HPDE6-E6E7 (cell line): ENCODE measurements around the gene STXBP3.
A peak's percentile ranks its signal among the peaks of the same experiment; 100 is the strongest.

ENCODE experiments used
- DNase-seq: peaks from one replicate; pipeline ENCODE4 v3.0.0; 2011; ENCODE audit warnings: missing footprints; ENCODE audit errors: extremely low spot score

The STXBP3 gene

GRCh38 chr1:108801101-108801500 is 54.6 kb downstream of the STXBP3 start:
- no peak for DNase-seq

GRCh38 chr1:108803548-108803947 is 57.1 kb downstream of the STXBP3 start:
- no peak for DNase-seq

- no peak for DNase-seq
Measured at GRCh38 chr1:108808438-108808837, 62.0 kb downstream of the STXBP3 start.

- no peak for DNase-seq
Measured at GRCh38 chr1:108811611-108812010, 65.1 kb downstream of the STXBP3 start.

- DNase-seq = no peak
Measured at GRCh38 chr1:108813326-108813725, 66.9 kb downstream of the STXBP3 start.

DNA sequence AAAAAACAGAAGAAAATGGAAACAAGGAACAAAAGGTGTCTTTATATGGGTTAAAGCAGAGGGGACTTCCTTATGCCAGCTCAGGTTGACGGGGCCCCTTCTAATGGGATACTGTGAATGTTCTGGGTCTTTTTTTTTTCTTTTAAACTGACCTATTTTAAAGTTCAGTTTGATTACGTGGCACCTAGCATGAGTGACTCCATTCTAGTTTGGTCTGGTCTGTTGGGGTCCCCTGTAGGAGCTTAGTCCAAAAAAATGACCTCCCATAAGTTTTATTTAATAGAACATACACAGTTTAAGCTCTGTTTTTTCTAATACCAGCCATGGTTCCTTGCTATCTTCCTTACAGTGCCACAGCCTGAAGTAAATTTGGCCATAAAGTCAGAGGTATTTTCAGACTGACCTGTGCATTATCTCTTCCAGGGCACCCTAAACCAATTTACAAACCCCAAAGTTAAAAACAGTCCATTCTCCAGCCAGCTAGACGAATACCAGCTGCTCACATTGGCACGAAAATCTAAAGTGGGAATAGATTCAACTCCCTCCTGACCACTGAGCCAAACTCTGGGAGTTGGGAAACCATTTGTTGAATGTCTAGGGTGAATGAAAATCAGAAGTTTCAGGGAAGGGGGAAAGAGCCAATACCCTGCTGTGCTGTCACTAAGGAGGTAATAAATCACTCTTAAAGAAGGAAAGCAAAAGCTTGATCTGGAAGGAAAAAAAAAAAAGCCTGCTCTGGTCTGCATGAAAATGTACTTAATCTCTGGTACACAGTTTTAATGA is 68.1 kb downstream of the STXBP3 start:
- DNase-seq = no peak

DNA sequence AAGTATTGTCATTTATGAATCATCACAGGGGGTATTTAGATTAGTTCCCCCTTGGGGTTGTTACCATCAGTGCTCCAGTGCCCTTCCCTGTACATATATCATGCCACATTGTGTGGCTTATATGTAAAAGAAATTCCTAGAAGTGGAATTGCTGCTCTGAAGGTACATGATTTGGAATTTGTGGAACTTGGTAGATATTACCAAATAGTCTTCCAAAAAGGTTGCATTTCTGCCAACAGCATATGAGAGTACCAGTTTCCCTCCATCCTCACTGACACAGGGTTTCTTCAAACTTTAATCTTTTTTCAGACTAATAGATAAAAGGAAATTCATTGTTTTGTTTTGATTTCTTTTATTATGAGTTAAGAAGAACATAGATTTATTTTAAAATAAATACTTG is 69.1 kb downstream of the STXBP3 start:
- DNase-seq = no peak

DNA sequence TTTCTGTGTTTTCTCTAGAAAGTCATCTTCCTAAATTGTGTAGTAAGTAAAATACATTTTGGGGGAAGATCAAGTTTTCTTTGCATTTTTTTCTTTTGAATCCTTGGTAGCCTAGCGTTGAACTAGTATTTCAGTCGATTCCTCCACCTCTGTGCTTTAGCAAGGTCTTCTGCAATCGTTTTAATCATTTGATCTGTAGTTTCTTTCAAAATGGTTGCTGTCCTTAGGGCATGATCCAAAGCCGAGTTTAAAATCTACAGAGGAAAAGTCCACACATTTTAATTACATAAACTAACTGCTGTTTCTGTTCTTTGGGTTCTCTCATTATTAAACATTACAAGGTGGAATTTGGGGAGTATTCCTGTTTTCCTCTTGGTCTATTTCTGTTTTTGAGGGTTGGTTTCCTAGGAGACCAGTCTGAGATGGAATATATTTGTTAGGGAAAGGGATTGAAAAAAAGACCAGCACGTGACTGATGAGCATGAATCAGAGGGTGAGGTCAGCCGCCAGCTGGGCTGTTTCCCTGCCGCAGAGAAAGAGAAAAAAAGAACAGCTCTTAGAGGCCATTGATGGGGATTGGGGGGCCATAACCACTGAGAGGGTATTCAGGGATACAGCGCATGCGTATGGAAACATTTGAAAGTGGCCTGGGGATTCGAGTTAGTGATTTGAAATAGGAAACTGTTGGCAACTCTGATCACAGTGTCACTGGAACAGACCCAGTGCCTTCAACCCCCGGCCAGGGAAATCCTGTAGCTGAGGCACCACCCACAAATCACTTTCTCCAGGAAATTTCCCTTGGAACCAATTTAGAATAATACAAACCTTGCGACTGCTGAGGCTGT is 69.8 kb downstream of the STXBP3 start:
- peak; percentile 65 for DNase-seq

DNA sequence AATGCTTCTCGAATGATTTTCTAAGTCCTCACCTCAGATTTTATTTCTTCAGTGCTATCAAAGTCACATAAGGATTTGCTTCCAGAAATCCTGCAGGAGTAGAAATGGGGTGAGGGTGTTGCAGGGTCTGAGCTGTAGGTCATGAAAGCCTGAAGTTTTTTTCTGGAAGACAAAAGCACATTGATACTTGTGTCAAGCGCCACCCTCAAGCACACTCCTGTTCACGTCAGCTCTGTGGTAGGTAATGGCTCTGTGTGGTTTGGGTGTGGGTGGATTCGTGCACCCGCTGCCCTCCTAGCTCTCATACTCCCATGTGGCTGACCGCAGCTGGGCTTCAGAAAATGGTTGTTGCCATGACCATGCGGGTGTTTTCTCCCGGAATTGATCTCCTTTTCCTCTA is 70.5 kb downstream of the STXBP3 start:
- no peak for DNase-seq

GRCh38 chr1:108817811-108818210 is 71.3 kb downstream of the STXBP3 start:
- no peak for DNase-seq

- DNase-seq = no peak
Measured at GRCh38 chr1:108819878-108820277, 73.4 kb downstream of the STXBP3 start.

DNA sequence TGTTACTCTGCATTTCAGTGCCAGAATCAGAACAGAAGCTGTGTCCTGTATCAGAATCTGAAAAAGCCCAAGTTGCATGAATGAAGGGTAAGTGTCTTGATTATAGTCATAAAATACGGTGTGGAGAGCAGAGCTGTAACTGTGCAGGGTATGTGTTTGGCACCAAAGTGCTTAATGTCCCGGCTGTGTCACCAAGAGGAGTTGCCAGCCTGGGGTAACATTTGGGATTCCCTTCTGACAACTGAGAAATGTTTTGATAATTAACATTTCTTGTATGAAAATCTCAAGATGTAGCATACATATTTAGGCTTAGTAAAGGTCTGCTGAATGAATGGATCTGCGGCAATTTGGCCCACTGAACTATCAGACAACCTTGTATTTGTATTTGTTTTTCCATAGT is 77.2 kb downstream of the STXBP3 start:
- DNase-seq = no peak

DNA sequence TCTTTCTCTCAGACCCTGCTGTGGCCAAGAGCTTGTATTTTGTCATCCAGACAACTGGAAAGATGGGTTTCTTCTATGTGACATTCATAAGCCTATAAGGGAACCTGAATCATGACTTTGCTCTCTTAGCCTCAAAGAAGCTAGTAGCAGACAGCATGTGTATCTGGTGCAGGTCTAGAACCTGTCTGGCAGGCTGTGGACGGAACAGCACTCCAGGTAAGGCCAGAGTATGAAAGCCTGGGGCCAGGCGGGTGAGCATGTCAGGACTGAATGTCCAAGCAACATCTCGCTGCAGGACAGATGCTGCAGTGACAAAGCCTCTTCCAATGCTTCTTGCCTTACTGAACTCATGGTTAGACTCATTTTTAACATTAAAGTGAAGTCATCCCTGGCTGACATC is 77.6 kb downstream of the STXBP3 start:
- no peak for DNase-seq

- no peak for DNase-seq
Measured at GRCh38 chr1:108826081-108826635, 79.7 kb downstream of the STXBP3 start.

- DNase-seq = peak; percentile 76
Measured at GRCh38 chr1:108828074-108828961, 81.8 kb downstream of the STXBP3 start.

- DNase-seq = no peak
Measured at GRCh38 chr1:108829498-108829916, 83.0 kb downstream of the STXBP3 start.

DNA sequence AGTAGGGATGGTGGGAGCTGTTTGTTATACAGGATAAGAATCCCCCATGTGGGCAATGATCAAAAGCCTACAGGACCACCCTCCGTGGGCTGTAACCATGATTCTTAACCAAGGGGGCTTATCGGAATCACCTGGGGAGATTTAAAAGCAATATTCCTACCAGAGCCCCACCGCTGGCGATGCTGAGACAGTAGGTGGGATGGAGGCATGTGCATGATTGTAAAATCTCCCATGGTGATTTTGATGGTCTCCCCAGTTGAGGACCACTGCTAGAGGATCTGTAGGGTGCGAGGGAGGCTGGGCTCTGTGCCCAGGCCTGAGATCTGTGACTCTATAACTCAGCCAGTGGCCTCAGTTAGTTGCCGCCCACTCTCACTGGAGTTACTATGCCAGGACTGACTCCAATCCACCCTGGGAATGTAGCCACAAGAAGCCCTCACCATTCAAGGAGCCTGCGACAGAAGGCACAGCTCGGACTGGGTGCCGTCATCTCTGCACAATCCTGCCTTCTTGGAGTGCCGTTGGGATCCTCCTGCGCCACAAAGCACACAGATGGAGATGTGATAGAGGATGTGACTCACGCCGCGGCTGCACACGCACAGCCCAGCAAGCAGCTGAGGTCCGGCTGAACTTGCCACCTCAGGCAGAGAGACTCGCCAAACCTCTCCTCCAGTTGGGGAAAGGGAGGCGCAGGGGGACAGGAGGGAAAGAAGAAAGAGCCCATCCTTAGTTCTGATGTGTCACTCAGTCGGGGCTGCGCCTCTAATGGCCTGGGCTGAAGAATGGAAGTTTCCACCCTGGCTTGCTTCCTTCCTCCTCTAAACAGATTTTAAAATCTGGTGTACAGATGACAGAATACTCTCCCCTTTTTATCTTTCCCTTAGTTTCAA is 83.9 kb downstream of the STXBP3 start:
- peak; percentile 75 for DNase-seq

GRCh38 chr1:108831225-108831624 is 84.8 kb downstream of the STXBP3 start:
- no peak for DNase-seq

DNA sequence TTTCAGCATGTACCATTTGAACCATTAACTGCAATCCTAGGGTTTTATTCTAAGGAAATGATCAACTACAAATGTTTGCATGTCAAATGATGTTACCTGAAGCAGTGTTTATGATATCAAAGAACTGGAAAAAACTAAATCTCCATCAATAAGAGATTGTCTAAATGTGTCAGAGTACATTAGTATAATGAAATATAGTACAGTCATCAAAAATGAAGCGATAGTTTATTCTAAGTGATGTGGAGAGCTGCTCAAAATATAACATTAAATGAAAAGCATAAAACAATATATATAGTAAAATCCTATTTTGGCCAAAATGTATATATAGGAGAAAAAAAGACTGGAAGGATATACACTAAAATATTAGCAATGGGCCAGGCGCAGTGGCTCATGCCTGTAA is 86.5 kb downstream of the STXBP3 start:
- no peak for DNase-seq

DNA sequence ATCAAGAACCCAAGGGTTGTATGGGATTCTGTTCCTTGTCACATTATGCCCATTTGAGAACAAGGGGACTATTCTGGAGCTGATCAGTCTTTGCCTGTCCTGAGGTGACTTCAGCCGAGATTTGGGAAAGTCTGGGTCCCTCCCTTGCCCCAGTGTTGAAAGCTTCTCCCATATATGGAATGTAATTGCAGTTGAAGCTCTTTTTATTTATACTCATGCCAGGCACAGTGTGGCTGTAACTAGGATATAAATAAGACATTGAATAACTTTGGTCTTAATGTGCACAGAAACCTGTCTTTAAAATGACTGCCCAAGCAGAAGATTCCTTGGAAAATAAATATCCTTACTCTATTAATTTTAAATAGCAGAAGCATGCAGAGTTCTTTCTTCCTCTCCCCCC is 95.2 kb downstream of the STXBP3 start:
- DNase-seq = no peak
